ENCODE measurements around the gene FAM3B. TPM values are rescaled to one million over a fixed set of nuclear protein-coding genes. Genes with fewer than 3 reads are reported as not detected.
"Not testable (repeated sequence)": the region's sequence is repeated elsewhere in the genome, so short reads cannot be mapped to it uniquely, and the experiment has no call there.

Gene FAM3B
- total RNA-seq, 1 donor from 2014 or later = 4.8 TPM

- no peaks in the 10 kb centered on the region for H3K4me1 ChIP-seq
- intact Hi-C loops (cut with DNase I) = no loop called here
- ATAC-seq (no peak), DNase-seq (no peak)
- H3K4me3 ChIP-seq = no peak overlapping the region
- no peaks in the 10 kb centered on the region for H3K36me3 ChIP-seq
- peaks cover 27% of the 10 kb centered on the region for H3K27me3 ChIP-seq (ENCODE audit: low read depth)
- H3K9me3 ChIP-seq = no peaks in the 10 kb centered on the region
- no peak for TF ChIP-seq CTCF (IDR thresholded peaks at IDR 0.05)
- no peak overlapping the region for H3K27ac ChIP-seq
Measured at GRCh38 chr21:41294548-41295231, 21.9 kb upstream of the FAM3B start.

DNA sequence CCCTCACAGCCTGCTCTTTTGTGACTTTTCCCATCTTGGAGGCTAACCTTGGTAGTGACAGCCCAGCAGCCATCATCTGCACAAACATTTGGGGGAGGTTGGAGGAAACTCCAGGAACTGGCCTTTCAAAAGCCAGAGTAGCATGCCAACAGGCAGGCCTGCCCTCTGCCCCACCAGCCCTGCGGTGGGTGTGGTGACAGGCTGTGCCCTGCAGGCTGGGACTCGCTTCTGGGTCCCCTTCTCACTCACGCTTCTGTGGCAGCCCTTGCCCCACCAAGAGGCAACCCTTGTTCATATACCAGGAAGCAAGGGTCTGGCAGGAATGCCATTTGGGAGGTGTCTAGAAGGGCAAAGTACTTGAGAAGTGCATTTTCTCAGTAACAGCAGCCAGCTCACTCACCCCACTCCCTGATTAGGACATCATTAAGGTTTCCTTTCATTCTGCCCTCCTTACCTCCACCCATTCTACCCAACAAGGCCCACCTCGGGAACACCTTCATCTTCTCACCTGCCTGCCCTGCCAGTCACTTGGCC, 20.8 kb upstream of the FAM3B start:
- Histone ChIP-seq H3K4me1 (no peaks in the 10 kb centered on the region), H3K9me3 (no peaks in the 10 kb centered on the region), H3K4me3 (no peak overlapping the region), H3K27ac (no peak overlapping the region), H3K27me3 (ENCODE audit: low read depth) (peaks cover 21% of the 10 kb centered on the region), H3K36me3 (no peaks in the 10 kb centered on the region)
- DNase-seq = no peak
- intact Hi-C loops (cut with DNase I) = no loop called here
- ATAC-seq = peak in 1 of 2 donors; percentile 43
- TF ChIP-seq CTCF (IDR thresholded peaks at IDR 0.05) = no peak

DNA sequence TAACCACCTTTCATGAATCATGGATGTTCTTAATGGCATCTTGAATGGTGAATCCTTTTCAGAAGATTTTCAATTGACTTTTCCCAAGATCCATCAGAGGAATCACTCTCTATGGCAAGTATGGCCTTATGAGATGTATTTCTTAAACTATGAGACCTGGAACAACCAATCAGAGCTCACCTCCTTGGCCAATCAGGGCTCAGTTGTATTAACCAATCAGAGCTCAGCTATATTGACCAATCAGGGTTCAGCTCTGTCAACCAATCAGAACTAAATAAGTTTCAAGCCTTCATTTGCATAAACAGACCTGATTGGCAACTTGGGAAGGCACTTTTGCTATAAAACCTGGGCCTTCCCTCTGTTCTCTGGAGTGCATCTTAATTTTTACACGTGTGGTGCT, 13.6 kb upstream of the FAM3B start:
- H3K27me3 ChIP-seq (ENCODE audit: low read depth) = no peaks in the 10 kb centered on the region
- no peaks in the 10 kb centered on the region for H3K9me3 ChIP-seq
- no peak overlapping the region for H3K4me3 ChIP-seq
- no peak for DNase-seq
- no peak for TF ChIP-seq CTCF (IDR thresholded peaks at IDR 0.05)
- no peak overlapping the region for H3K27ac ChIP-seq
- no peaks in the 10 kb centered on the region for H3K36me3 ChIP-seq
- no peak for ATAC-seq
- intact Hi-C loops (cut with DNase I) = no loop called here
- no peaks in the 10 kb centered on the region for H3K4me1 ChIP-seq

DNA sequence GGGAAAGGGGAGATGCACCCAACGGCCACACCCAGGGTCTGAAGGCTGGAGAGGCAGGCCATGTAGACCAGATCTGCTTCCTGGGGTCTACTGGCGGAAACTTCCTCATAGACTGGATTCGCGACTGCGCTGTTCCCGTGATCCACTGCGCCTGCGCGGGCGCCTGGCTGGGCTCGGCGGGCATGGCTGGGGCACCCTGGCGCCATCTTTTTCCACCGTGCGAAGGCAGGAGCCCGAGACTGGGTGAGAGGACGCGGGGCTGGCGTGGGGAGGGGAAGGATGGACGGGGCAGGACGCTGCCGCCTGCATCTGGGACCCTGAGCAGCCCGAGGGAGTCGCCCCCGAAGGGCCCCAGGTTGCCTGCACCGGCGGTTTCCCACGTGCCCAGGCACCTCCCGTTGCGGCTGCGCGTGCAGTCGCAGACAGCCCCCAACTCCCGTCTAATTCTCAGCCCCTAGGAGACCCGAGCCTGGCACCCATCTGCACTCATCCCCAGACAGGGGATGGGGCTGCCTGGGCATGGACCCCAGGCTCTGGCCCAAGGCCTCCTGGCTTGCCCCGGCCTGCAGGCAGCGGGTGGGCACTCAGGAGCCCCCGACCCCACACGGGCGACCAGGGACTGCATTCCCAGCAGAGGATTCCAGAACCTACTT, 12.4 kb upstream of the FAM3B start:
- H3K4me3 ChIP-seq = no peak overlapping the region
- no peak overlapping the region for H3K27ac ChIP-seq
- H3K4me1 ChIP-seq = no peaks in the 10 kb centered on the region
- no peaks in the 10 kb centered on the region for H3K36me3 ChIP-seq
- no peaks in the 10 kb centered on the region for H3K9me3 ChIP-seq
- ATAC-seq (peak in 1 of 2 donors; percentile 37), DNase-seq (no peak)
- TF ChIP-seq CTCF (IDR thresholded peaks at IDR 0.05) = no peak
- intact Hi-C loops (cut with DNase I) = no loop called here
- H3K27me3 ChIP-seq (ENCODE audit: low read depth) = peaks cover 5% of the 10 kb centered on the region

DNA sequence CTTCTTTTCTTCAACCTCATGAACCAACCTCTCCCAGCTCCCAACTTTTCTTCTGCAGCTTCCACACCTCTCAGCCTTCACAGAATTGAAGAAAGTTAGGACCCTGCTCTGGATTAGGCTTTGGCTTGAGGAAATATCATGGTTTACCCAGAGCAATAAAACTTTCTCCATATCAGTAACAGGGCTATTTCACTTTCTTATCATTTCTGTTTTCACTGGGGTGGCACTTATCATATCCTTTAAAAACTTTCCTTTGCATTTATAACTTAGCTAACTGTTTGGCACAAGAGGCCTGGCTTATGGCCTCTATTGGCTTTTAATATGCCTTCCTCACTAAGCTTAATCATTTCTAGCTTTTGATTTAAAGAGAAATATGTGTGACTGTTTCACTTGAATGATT, 9.4 kb upstream of the FAM3B start:
- no peak for ATAC-seq

GRCh38 chr21:41313285-41314164, 3.1 kb upstream of the FAM3B start:
- H3K9me3 ChIP-seq; H3K4me3 ChIP-seq; ATAC-seq; H3K36me3 ChIP-seq; DNase-seq; H3K27ac ChIP-seq; intact Hi-C loops (cut with DNase I): not testable (repeated sequence)
- H3K4me1 ChIP-seq = peaks cover 14% of the 10 kb centered on the region
- peaks cover 27% of the 10 kb centered on the region for H3K27me3 ChIP-seq (ENCODE audit: low read depth)

More for the DNA sequence above, 9.4 kb upstream of the FAM3B start:
- TF ChIP-seq CTCF (IDR thresholded peaks at IDR 0.05) = no peak
- Histone ChIP-seq H3K27ac (no peak overlapping the region), H3K36me3 (no peaks in the 10 kb centered on the region), H3K4me3 (no peak overlapping the region), H3K9me3 (no peaks in the 10 kb centered on the region), H3K4me1 (no peaks in the 10 kb centered on the region), H3K27me3 (ENCODE audit: low read depth) (peaks cover 5% of the 10 kb centered on the region)
- intact Hi-C loops (cut with DNase I) = no loop called here
- DNase-seq = no peak
